MCF 10A (cell line): ENCODE data around the gene SMOC2. TPM values are rescaled to one million over a fixed set of nuclear protein-coding genes. Genes with fewer than 3 reads are reported as not detected.
"Not testable (repeated sequence)": the region's sequence is repeated elsewhere in the genome, so short reads cannot be mapped to it uniquely, and the experiment has no call there.

Experiments used
- BruUV-seq: library from RNA; stranded (reverse); fragments of 400-500 nt; replicated peaks from 2 replicates; lab custom pipeline; 2021; lab: Mats Ljungman, UMichigan
- CTCF ChIA-PET: fragments of 300-600 bp; sonication (Branson Sonifier 250); formaldehyde crosslinking; extraction: SDS; loops from one replicate; lab custom pipeline; 2021; ENCODE audit warnings: antibody characterized with exemption, inconsistent platforms; lab: Yijun Ruan, JAX
- POLR2A ChIA-PET: fragments of 300-600, 350-650 bp; sonication (Branson Sonifier 250); formaldehyde crosslinking; extraction: SDS; loops from one replicate; lab custom pipeline; 2020; ENCODE audit warnings: antibody characterized with exemption, inconsistent platforms; lab: Yijun Ruan, JAX
- DNase-seq: peaks from one replicate; pipeline ENCODE4 v3.0.0-alpha.2; 2018; ENCODE audit not compliant: unreplicated experiment
- H3K27ac Mint-ChIP-seq: one replicate; pipeline ENCODE4 v1.8.0; 2022; ENCODE audit warnings: mild to moderate bottlenecking, low read depth, mixed read lengths; ENCODE audit not compliant: unreplicated experiment
- H3K27me3 Mint-ChIP-seq: one replicate; pipeline ENCODE4 v1.8.0; 2022; ENCODE audit warnings: mixed read lengths; ENCODE audit not compliant: insufficient read depth, unreplicated experiment
- H3K36me3 Mint-ChIP-seq: one replicate; pipeline ENCODE4 v1.8.0; 2022; ENCODE audit warnings: mild to moderate bottlenecking, moderate library complexity, mixed read lengths; ENCODE audit not compliant: insufficient read depth, unreplicated experiment
- H3K4me1 Mint-ChIP-seq: one replicate; pipeline ENCODE4 v1.8.0; 2022; ENCODE audit warnings: mixed read lengths; ENCODE audit not compliant: insufficient read depth, unreplicated experiment
- H3K4me3 Mint-ChIP-seq: one replicate; pipeline ENCODE4 v1.8.0; 2022; ENCODE audit warnings: mild to moderate bottlenecking, moderate library complexity, mixed read lengths; ENCODE audit not compliant: unreplicated experiment
- H3K9me3 Mint-ChIP-seq: one replicate; pipeline ENCODE4 v1.8.0; 2022; ENCODE audit warnings: mixed read lengths; ENCODE audit not compliant: unreplicated experiment
- intact Hi-C: fragments of 100-400 bp; cut with micrococcal nuclease; formaldehyde crosslinking; loops from 2 replicates; pipeline ENCODE4 v1.14.1; 2022
- total RNA-seq: library from RNA; stranded (reverse); gene quantifications from 2 replicates; pipeline ENCODE4 v1.2.3, GENCODE V29; 2022
- TF ChIP-seq, protein P1 (sequence below): fragments of 200-600 bp; IDR thresholded peaks from one replicate; pipeline ENCODE4 v1.8.0; 2022; ENCODE audit warnings: antibody characterized with exemption, mild to moderate bottlenecking; ENCODE audit not compliant: unreplicated experiment

Gene SMOC2
- total RNA-seq, 1 experiment from 2014 or later, result not detected

DNA sequence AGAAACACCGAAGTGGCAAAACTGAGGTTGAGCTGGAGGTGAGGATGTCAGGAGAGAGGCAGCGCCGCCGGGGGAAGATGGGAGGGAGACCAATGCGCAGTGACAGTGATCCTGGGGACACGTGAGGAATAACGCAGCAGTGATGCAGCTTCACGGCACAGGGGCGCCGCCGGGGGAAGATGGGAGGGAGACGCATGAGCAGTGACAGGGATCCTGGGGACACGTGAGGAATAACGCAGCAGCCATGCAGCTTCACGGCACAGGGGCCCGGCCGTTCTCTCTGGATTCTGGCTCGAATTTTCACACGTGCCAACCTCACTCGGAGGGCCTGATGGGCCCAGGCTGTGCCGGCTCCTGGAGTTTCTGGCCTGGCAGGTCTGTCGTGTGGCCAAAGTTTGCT, 94.7 kb downstream of the SMOC2 start:
- Mint-ChIP-seq H3K4me1 (no peaks in the 10 kb centered on the region), H3K27me3 (peaks cover 29% of the 10 kb centered on the region), H3K9me3 (no peaks in the 10 kb centered on the region), H3K4me3 (no peak overlapping the region), H3K27ac (no peak overlapping the region), H3K36me3 (no peaks in the 10 kb centered on the region)
- POLR2A ChIA-PET, result no interaction called here
- CTCF ChIA-PET, result interaction anchor here (0.6 kb wide), 1 partner anchor 331 kb away, joined by 3 read pairs; no protein-coding TSS in a partner anchor
- intact Hi-C loops, result no loop called here
- DNase-seq, result no peak
- TF ChIP-seq, protein P1, sequence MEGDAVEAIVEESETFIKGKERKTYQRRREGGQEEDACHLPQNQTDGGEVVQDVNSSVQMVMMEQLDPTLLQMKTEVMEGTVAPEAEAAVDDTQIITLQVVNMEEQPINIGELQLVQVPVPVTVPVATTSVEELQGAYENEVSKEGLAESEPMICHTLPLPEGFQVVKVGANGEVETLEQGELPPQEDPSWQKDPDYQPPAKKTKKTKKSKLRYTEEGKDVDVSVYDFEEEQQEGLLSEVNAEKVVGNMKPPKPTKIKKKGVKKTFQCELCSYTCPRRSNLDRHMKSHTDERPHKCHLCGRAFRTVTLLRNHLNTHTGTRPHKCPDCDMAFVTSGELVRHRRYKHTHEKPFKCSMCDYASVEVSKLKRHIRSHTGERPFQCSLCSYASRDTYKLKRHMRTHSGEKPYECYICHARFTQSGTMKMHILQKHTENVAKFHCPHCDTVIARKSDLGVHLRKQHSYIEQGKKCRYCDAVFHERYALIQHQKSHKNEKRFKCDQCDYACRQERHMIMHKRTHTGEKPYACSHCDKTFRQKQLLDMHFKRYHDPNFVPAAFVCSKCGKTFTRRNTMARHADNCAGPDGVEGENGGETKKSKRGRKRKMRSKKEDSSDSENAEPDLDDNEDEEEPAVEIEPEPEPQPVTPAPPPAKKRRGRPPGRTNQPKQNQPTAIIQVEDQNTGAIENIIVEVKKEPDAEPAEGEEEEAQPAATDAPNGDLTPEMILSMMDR, result no peak
- BruUV-seq, result no TSS peak

DNA sequence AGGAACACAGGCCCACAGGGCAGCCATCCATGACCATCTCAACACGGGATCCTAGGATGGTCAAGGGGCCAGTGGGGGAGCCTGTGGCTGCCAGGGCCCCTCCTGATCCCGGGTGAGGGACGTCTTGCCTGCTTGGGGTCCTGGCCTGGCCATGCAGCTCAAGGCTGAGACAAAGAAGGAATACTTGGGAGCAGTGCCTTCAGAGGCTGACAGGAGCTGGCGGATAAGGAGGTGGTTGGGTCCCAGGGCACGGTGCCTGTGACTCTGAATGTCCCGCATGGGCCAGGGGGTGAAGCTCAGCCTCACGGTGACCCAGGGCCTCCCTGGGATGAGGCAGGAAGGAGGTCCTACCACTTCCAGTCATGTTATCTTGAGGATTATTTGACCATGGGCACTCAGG, 95.2 kb downstream of the SMOC2 start:
- H3K4me1 Mint-ChIP-seq, result no peaks in the 10 kb centered on the region
- no peaks in the 10 kb centered on the region for H3K36me3 Mint-ChIP-seq
- BruUV-seq, result no TSS peak
- no peak for DNase-seq
- POLR2A ChIA-PET, result no interaction called here
- intact Hi-C loops, result no loop called here
- peaks cover 29% of the 10 kb centered on the region for H3K27me3 Mint-ChIP-seq
- CTCF ChIA-PET, result interaction anchor here (0.6 kb wide), 1 partner anchor 330 kb away, joined by 3 read pairs; no protein-coding TSS in a partner anchor
- no peak overlapping the region for H3K27ac Mint-ChIP-seq
- no peak overlapping the region for H3K4me3 Mint-ChIP-seq
- TF ChIP-seq, protein P1, result no peak
- no peaks in the 10 kb centered on the region for H3K9me3 Mint-ChIP-seq

DNA sequence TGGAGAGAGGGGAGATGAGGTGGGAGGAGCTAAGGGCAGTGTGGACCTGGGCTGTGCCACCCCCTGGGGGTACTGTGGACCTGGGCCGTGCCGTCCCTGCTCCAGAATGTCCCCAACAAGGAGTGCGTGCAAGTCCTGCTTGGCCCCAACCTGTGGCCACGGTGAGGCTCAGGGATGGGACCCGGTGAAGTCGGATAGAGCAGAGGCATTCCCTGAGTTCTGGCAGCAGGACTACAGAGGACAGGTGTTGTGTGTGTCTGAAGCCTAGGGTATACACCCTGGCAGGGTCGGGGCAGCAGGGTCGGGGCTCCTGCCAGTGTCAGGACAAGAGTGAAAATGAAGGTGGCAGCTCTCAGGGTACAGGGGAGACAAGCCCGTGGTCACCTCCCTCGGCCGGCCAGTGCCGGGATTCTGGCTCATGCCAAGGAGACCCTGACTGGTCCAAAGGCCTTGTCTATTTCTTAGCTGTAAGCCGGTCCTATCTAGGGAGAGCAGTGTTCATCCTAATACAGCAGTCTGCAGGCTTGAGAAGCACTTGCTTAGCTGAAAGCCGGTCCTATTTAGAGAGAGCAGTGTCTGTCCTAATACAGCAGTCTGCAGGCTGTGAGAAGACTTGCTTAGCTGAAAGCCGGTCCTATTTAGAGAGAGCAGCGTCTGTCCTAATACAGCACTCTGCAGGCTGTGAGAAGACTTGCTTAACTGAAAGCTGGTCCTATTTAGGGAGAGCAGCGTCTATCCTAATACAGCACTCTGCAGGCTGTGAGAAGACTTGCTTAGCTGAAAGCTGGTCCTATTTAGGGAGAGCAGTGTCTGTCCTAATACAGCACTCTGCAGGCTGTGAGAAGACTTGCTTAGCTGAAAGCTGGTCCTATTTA, 95.9 kb downstream of the SMOC2 start:
- intact Hi-C loops, result no loop called here
- Mint-ChIP-seq H3K36me3 (no peaks in the 10 kb centered on the region), H3K27ac (no peak overlapping the region), H3K27me3 (peaks cover 29% of the 10 kb centered on the region), H3K9me3 (no peaks in the 10 kb centered on the region), H3K4me1 (no peaks in the 10 kb centered on the region), H3K4me3 (no peak overlapping the region)
- no peak for DNase-seq
- no TSS peak for BruUV-seq
- TF ChIP-seq, protein P1, result no peak
- ChIA-PET CTCF (interaction anchor here (0.5 kb wide), 1 partner anchor 281 kb away, joined by 3 read pairs; no protein-coding TSS in a partner anchor), POLR2A (no interaction called here)

DNA sequence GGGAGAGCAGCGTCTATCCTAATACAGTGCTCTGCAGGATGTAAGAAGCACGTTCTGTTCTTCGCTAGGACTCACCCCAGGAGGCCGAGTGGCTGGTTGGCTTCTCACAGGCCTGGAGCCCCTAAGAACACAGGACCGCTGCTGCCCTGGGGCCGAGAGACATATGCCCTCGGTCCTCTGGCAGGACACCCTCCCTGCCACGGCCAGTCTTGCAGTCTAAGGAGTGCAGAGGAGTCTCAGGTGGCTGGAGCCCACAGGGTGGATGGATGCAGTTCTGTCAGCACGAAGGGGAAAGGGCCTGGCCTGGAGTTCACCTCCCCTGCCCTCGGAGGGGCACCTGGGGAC, 96.5 kb downstream of the SMOC2 start:
- H3K9me3 Mint-ChIP-seq, result no peaks in the 10 kb centered on the region
- TF ChIP-seq, protein P1, result no peak
- intact Hi-C loops, result no loop called here
- ChIA-PET CTCF (no interaction called here), POLR2A (no interaction called here)
- BruUV-seq, result no TSS peak
- no peaks in the 10 kb centered on the region for H3K36me3 Mint-ChIP-seq
- no peak overlapping the region for H3K27ac Mint-ChIP-seq
- no peaks in the 10 kb centered on the region for H3K4me1 Mint-ChIP-seq
- peaks cover 33% of the 10 kb centered on the region for H3K27me3 Mint-ChIP-seq
- no peak for DNase-seq
- H3K4me3 Mint-ChIP-seq, result no peak overlapping the region

GRCh38 chr6:168538188-168538891, 97.4 kb downstream of the SMOC2 start:
- POLR2A ChIA-PET, intact Hi-C loops: not testable (repeated sequence)

More at GRCh38 chr6:168538188-168538891, 97.4 kb downstream of the SMOC2 start:
- H3K27ac Mint-ChIP-seq, H3K36me3 Mint-ChIP-seq, BruUV-seq, CTCF ChIA-PET, H3K9me3 Mint-ChIP-seq, DNase-seq, H3K4me1 Mint-ChIP-seq, H3K4me3 Mint-ChIP-seq: not testable (repeated sequence)
- H3K27me3 Mint-ChIP-seq, result peaks cover 37% of the 10 kb centered on the region
